ENCODE data around the gene TMED10.
"Not testable (repeated sequence)": the region's sequence is repeated elsewhere in the genome, so short reads cannot be mapped to it uniquely, and the experiment has no call there.

The TMED10 gene

GRCh38 chr14:75156111-75156510, 20.3 kb downstream of the TMED10 start:
- no peak for DNase-seq

GRCh38 chr14:75155169-75155568, 21.2 kb downstream of the TMED10 start:
- DNase-seq, result no peak

- no peak for DNase-seq
Observed at GRCh38 chr14:75153295-75153694, 23.1 kb downstream of the TMED10 start.

- no peak for DNase-seq
Observed at GRCh38 chr14:75151851-75152250, 24.6 kb downstream of the TMED10 start.

GRCh38 chr14:75150637-75151036, 25.8 kb downstream of the TMED10 start:
- DNase-seq, result not testable (repeated sequence)

GRCh38 chr14:75150150-75150549, 26.3 kb downstream of the TMED10 start:
- no peak for DNase-seq

- DNase-seq, result no peak
Observed at GRCh38 chr14:75147423-75148071, 28.9 kb downstream of the TMED10 start.

- DNase-seq, result no peak
Observed at GRCh38 chr14:75144944-75145343, 31.5 kb downstream of the TMED10 start.

- no peak for DNase-seq
Observed at GRCh38 chr14:75143761-75144527, 32.5 kb downstream of the TMED10 start.

- DNase-seq, result no peak
Observed at GRCh38 chr14:75142494-75142893, 33.9 kb downstream of the TMED10 start.

GRCh38 chr14:75141967-75142366, 34.4 kb downstream of the TMED10 start:
- DNase-seq, result no peak

GRCh38 chr14:75141062-75141461, 35.4 kb downstream of the TMED10 start:
- DNase-seq, result no peak

- DNase-seq, result no peak
Observed at GRCh38 chr14:75140620-75141019, 35.8 kb downstream of the TMED10 start.

- DNase-seq, result no peak
Observed at GRCh38 chr14:75139185-75139584, 37.2 kb downstream of the TMED10 start.

GRCh38 chr14:75138492-75138891, 37.9 kb downstream of the TMED10 start:
- no peak for DNase-seq

GRCh38 chr14:75134644-75135043, 41.8 kb downstream of the TMED10 start:
- DNase-seq, result no peak

GRCh38 chr14:75133597-75133996, 42.8 kb downstream of the TMED10 start:
- DNase-seq, result no peak

- DNase-seq, result peak; percentile 8
Observed at GRCh38 chr14:75132382-75133086, 43.9 kb downstream of the TMED10 start.

GRCh38 chr14:75128596-75128990, 47.8 kb downstream of the TMED10 start:
- DNase-seq, result no peak

- DNase-seq, result no peak
Observed at GRCh38 chr14:75127903-75128595, 48.4 kb downstream of the TMED10 start.

- not testable (repeated sequence) for DNase-seq
Observed at GRCh38 chr14:75127474-75127820, 49.0 kb downstream of the TMED10 start.

- peak; percentile 55 for DNase-seq
Observed at GRCh38 chr14:75126679-75127473, 49.5 kb downstream of the TMED10 start, which contains the start of gene NEK9. TSS of gene NEK9 (minus strand) at chr14:75127048. CDS start at chr14:75126921, 127 bp downstream.

Measured in NCI-H1048 (cell line).